ENCODE results near the gene EHMT1.

The EHMT1 gene

DNA sequence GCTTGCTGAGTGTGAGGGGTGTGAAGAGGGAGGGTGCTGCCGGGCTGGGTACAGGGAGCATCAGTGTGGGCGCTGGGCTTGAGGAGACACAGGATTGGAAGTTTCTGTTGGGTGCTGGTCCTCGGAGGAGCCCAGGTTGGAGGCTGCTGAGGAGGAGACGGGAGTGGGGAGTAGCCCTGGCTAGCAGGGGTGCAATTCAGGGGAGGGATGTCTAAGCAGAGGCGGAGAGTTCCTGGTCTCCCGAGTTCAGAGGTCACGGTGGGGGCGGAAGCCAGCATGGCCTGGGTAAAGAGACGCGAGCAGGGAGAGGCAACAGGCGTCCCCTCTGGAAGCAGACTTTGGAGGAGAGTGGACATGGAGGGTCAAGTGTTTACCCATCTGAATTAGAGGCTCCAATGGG, 196.0 kb downstream of the EHMT1 start:
- TF ChIP-seq CTCF (IDR thresholded peaks at IDR 0.05; ENCODE audit: extremely low read depth, missing control alignments) = no peak
- no peak for DNase-seq (ENCODE audit: low spot score)

- TF ChIP-seq CTCF (IDR thresholded peaks at IDR 0.05; ENCODE audit: extremely low read depth, missing control alignments) = no peak
- DNase-seq (ENCODE audit: low spot score) = no peak
Observed at GRCh38 chr9:137815256-137816255, 196.8 kb downstream of the EHMT1 start.

DNA sequence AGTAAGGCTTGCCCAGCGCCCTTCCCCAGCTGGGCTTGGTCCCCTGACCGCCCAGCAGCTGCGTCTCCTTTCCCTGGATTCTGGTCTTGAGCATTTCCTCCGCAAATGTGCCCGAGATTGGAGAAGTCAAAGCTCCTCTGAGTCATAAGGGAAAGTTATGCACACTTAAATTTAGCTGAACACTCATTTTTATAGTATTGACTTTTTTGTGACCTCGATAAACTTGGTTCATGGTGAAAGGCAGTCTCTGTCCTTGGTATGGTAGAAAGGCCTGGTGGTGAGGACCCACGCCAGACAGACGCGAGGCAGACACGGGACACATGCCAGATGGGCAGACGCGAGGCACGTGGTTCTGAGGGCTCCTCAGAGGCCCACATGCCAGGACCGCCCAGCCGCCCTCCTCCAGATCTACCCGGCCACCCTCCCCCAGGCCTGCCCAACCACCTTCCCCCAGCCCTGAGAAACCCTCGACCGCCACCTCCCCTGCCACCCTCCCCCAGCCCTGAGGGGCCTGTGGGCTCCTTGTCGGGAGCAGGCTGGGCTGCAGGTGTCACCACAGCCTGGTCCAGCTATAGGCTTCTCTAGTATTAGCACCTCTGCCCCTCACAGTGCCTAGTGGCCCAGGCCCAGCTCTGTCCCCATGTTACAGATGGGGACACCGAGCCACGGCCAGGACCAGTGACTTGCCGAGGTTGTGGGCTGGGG, 197.9 kb downstream of the EHMT1 start:
- DNase-seq (ENCODE audit: low spot score) = peak; percentile 79
- no peak for TF ChIP-seq CTCF (IDR thresholded peaks at IDR 0.05; ENCODE audit: extremely low read depth, missing control alignments)

DNA sequence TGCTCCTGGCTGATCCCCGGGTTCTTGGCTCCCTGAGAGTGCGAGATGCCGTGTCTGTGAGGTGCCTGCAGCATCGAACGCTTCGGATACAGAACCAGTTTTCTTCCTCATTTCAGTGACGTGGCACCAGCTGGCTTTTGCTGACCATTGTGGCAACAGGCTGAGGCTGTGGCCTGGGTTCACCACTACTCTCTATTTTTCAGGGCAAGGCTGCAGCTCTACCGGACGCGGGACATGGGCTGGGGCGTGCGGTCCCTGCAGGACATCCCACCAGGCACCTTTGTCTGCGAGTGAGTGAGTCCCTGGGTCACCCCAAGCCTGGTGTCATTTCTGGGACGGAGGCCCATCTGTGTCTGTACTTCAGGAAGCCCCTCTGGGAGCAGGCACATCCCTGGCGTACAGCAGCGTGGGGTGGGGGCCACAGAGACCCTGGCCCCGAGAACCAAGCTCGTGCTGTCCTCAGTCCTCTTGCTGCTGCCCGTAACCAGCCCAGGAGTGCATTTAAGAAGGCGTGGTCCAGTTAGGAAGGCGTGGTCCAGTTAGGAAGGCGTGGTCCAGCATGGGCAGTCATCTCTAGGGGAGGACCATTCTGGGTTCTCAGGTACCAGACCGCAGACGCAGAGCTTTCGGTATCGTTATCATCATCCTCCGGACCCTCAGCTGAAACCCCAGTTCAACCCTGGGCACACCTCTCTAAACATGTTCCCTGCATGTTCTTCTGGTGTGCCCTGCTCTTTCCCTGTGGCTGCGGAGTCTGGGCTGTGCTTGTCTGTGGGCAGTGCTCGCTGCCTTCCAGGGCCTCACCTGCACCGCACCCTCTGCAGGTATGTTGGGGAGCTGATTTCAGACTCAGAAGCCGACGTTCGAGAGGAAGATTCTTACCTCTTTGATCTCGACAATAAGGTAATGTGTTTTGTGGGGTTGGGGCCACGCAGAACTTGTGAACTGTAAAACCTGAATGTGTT, 198.7 kb downstream of the EHMT1 start:
- no peak for TF ChIP-seq CTCF (IDR thresholded peaks at IDR 0.05; ENCODE audit: extremely low read depth, missing control alignments)
- no peak for DNase-seq (ENCODE audit: low spot score)

- DNase-seq (ENCODE audit: low spot score) = no peak
- TF ChIP-seq CTCF (IDR thresholded peaks at IDR 0.05; ENCODE audit: extremely low read depth, missing control alignments) = no peak
Observed at GRCh38 chr9:137818286-137818685, 199.5 kb downstream of the EHMT1 start.

DNA sequence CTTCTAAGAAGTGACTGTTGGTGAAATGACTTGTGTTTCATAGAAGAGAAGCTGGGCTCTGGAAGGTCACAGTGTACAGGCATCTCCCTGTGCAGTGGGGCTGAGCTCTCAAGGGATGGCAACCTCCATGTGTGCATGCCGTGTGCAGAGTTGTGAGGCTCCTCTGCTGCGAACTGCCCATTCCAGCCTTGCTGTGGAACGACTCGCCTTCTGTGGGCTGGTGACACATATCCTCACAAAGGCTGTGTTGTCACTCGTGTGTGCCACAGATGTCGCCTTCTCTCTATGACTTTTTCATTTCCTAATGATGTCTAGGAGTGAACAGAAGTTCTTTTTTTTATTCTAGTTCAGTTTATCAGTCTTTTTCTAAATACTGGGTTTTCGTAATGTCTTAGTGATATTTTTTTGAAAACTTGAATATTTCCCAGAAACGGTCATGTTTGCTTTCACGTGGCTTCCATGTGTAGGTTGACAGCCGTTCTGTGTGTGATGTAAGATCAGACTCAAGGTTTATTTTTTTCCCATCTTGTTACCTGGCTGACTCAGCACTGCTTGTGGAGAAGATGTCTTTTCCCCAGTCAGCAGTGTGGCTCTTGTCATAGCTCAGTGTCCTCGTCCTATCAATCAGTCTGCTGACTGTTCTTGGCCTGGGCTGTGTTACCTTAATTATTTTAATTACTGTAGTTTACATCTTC, 201.5 kb downstream of the EHMT1 start:
- TF ChIP-seq CTCF (IDR thresholded peaks at IDR 0.05; ENCODE audit: extremely low read depth, missing control alignments) = no peak
- DNase-seq (ENCODE audit: low spot score) = no peak
